ENCODE results near the gene CXXC5.
"Not testable (repeated sequence)": the region's sequence is repeated elsewhere in the genome, so short reads cannot be mapped to it uniquely, and the experiment has no call there.

Gene CXXC5

DNA sequence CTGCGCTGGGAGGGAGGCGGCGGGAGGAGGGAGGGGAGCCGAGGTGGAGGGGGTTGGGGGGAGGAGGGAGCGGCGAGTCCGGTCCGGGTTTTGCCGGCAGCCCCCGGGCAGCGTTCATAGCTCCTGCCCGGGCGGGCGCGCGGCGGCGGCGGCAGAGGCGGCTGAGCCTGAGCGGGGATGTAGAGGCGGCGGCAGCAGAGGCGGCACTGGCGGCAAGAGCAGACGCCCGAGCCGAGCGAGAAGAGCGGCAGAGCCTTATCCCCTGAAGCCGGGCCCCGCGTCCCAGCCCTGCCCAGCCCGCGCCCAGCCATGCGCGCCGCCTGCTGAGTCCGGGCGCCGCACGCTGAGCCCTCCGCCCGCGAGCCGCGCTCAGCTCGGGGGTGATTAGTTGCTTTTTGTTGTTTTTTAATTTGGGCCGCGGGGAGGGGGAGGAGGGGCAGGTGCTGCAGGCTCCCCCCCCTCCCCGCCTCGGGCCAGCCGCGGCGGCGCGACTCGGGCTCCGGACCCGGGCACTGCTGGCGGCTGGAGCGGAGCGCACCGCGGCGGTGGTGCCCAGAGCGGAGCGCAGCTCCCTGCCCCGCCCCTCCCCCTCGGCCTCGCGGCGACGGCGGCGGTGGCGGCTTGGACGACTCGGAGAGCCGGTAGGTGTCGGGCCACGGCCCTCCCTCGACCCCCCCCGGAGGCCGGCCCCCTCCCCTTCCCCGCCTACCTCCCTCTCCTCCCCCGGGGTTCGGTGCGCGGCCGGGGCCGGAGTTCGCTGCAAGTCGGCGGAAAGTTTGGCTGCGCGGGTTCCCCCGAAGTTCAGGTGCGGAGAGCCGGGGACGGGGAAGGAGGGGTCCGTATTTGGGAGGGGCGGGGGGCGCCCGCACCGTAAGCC is at the start of gene CXXC5:
Gene CXXC5, plus strand, starts transcription at position 145 of the 877 bp plus-strand sequence. CDS start 32,175 bp downstream, outside the sequence.
- FAIRE-seq, result no peak

GRCh38 chr5:139598601-139598965 is 49.6 kb upstream of the CXXC5 start:
- not testable (repeated sequence) for FAIRE-seq

DNA sequence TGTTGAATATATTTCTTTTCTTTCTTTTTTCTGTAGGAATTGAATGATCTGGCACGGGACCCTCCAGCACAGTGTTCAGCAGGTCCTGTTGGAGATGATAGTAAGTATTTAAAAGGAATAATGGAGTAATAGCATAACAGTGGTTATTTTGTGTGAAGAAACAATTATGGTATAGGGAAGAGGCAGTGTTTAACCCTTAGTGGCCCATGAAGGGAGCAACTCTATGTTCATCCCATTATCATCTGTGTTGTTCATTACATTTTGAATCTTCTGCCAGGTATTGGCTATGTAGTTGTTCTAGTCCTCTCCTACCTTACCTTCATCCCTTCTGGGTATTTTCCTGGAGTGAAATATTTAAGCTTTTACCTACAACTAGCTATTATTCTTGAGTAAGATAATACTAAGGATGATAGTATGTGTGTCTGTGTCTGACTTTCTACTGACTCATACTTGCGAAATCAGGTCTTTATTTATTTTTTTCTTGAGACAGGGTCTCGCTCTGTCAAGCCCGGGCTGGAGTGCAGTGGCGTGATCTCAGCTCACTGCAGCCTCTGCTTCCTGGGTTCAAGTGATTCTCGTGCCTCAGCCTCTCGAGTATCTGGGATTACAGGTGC is 47.7 kb upstream of the CXXC5 start:
- FAIRE-seq, result no peak

DNA sequence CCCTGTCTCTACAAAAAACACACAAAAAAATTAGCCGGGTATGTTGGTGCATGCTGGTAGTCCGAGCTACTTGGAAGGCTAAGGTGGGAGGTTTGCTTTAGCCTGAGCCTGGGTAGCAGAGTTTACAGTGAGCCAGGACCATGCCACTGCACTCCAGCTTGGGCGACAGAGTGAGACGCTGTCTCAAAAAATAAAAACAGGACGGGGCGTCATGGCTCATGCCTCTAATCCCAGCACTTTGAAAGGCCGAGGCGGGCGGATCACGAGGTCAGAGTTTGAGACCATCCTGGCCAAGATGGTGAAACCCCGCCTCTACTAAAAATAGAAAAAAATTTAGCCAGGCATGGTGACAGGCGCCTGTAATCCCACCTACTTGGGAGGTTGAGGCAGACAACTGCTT is 46.7 kb upstream of the CXXC5 start:
- FAIRE-seq, result no peak

- FAIRE-seq, result not testable (repeated sequence)
Observed at GRCh38 chr5:139601948-139602347, 46.2 kb upstream of the CXXC5 start.

GRCh38 chr5:139605887-139606286 is 42.3 kb upstream of the CXXC5 start:
- FAIRE-seq, result no peak

- FAIRE-seq, result no peak
Observed at GRCh38 chr5:139611703-139612584, 36.2 kb upstream of the CXXC5 start.

- no peak for FAIRE-seq
Observed at GRCh38 chr5:139619861-139620260, 28.3 kb upstream of the CXXC5 start.

DNA sequence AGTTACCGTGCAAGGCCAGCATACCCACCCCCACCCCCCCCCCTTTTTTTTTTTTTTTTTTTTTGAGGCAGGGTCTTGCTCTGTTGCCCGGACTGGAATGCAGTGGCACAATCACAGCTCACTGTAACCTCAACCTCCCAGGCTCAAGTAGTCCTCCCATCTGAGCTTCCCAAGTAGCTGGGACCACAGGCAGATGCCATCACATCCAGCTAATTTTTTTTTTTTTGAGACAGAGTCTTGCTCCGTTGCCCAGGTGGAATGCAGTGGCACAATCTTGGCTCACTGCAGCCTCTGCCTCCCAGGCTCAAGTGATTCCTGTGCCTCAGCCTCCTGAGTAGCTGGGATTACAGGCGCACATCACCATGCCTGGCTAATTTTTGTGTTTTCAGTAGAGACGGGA is 22.8 kb upstream of the CXXC5 start:
- not testable (repeated sequence) for FAIRE-seq

GRCh38 chr5:139630855-139631254 is 17.3 kb upstream of the CXXC5 start:
- no peak for FAIRE-seq

GRCh38 chr5:139631520-139632165 is 16.5 kb upstream of the CXXC5 start:
- FAIRE-seq, result no peak

DNA sequence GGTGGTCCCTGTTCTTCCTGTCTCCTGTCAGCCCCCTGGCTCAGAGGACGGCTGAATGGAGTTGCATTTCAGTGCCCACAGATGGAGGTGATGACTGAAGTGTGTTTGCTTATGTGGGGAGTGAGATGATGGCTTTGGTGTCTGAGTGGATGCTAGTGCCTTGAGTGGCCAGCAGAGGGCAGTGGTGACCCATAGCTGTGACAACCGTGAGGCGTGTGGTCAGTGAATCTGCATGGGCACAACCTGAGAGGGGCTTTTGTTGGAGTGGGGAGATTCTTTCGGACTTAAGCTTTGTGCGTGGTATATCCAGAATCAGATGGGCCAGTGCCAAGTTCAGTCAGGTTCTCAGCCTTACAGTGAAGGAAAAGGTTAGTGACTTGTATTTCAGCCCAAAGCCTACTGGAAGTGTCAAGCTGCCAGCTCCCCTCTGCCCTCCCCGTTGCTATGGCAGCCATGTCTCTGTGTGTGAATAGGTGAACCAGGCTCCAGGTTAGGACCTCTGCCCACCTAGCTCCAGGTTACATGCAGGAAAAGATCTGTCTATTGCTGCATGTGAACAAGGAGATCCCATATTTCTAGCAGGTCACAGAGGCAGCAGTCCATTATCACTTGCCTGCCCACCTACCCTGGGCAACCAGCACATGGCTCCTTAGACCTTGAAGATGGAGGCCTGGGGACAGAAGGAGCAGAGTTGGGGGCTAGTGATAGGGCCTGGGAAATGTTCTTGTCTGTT is 14.7 kb upstream of the CXXC5 start:
- no peak for FAIRE-seq

- no peak for FAIRE-seq
Observed at GRCh38 chr5:139634028-139634325, 14.2 kb upstream of the CXXC5 start.

DNA sequence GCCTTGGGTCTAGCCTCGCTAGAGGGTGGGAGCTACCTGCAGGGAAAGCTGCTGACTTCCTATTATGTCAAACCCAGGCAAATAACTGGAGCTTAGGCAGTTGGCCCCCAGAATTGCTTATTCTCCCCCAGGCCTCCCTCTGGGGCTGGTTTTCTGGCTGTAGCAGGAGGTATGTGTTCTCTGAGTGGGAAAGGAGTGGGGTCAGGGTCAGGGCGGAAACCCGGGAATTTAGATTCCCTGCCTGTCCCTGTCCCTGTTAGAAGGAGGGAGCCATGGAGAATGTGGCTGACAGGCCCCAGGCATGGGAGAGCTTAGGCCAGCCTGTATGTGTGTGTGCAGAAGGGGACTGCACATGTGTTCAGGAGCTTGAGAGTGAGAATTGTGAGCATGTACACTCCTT is 13.6 kb upstream of the CXXC5 start:
- no peak for FAIRE-seq

GRCh38 chr5:139635191-139635590 is 13.0 kb upstream of the CXXC5 start:
- no peak for FAIRE-seq

GRCh38 chr5:139635606-139636206 is 12.4 kb upstream of the CXXC5 start:
- FAIRE-seq, result no peak

GRCh38 chr5:139636207-139636792 is 11.8 kb upstream of the CXXC5 start:
- no peak for FAIRE-seq

- FAIRE-seq, result no peak
Observed at GRCh38 chr5:139636975-139637408, 11.2 kb upstream of the CXXC5 start.

DNA sequence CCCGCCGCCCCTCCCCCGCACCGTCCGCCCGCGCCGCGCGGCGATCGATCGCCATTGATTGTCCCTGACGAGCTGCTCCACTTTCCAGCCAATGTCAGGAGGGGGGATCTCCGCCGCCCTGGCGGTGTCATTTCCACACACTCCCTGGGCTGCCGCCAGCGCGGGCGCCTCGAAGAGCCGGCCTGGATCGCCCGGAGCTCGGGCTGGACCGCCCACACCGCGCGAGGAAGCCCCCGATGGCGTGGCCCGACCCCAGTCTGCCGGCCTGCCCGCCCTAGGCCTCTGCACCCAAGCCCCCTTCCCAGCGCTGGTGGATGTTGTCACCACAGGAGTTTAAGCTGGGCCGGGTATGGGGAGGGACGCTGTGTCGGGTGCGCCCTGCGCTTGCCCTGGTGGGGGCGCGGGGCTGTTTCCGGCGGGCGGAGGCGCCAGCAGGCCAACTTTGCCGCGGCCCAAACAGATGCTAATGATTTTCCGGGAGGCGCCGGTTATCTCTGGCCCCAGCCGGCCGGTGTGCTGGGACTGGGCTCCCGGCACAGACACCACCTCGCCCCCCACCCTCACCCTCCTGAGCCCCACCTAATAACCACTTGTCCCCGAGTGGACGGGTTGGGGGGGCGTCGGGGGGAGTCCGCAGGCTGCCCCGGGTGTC is 10.6 kb upstream of the CXXC5 start:
- no peak for FAIRE-seq

GRCh38 chr5:139638090-139638735 is 9.9 kb upstream of the CXXC5 start:
- no peak for FAIRE-seq
